GM19328 (cell line): ENCODE data around the gene SPON1.
"Not testable (repeated sequence)": the region's sequence is repeated elsewhere in the genome, so short reads cannot be mapped to it uniquely, and the experiment has no call there.

Experiments
- ATAC-seq: cut with Tn5 transposase; IDR thresholded peaks from one replicate; pipeline ENCODE4 v1.9.1; 2021; ENCODE audit warnings: mild to moderate bottlenecking, moderate library complexity; ENCODE audit not compliant: unreplicated experiment

Gene SPON1

GRCh38 chr11:13972944-13973343 is 10.4 kb downstream of the SPON1 start:
- ATAC-seq: no peak

GRCh38 chr11:13974631-13975030 is 12.1 kb downstream of the SPON1 start:
- no peak for ATAC-seq

GRCh38 chr11:13983081-13983751 is 20.7 kb downstream of the SPON1 start:
- ATAC-seq: no peak

- ATAC-seq: no peak
Observed at GRCh38 chr11:13984616-13985450, 22.3 kb downstream of the SPON1 start.

GRCh38 chr11:13986695-13987094 is 24.2 kb downstream of the SPON1 start:
- ATAC-seq: not testable (repeated sequence)

GRCh38 chr11:13992158-13992856 is 29.8 kb downstream of the SPON1 start:
- not testable (repeated sequence) for ATAC-seq

GRCh38 chr11:13993096-13993765 is 30.7 kb downstream of the SPON1 start:
- no peak for ATAC-seq

GRCh38 chr11:13997881-13998280 is 35.4 kb downstream of the SPON1 start:
- no peak for ATAC-seq

GRCh38 chr11:13999704-14000103 is 37.2 kb downstream of the SPON1 start:
- ATAC-seq: no peak

GRCh38 chr11:14001597-14001996 is 39.1 kb downstream of the SPON1 start:
- no peak for ATAC-seq

- ATAC-seq: no peak
Observed at GRCh38 chr11:14007566-14007965, 45.0 kb downstream of the SPON1 start.

GRCh38 chr11:14010665-14011064 is 48.1 kb downstream of the SPON1 start:
- ATAC-seq: no peak

- ATAC-seq: no peak
Observed at GRCh38 chr11:14012846-14013245, 50.3 kb downstream of the SPON1 start.

GRCh38 chr11:14015711-14016110 is 53.2 kb downstream of the SPON1 start:
- ATAC-seq: no peak

GRCh38 chr11:14018441-14018840 is 55.9 kb downstream of the SPON1 start:
- ATAC-seq: no peak

GRCh38 chr11:14021738-14022137 is 59.2 kb downstream of the SPON1 start:
- no peak for ATAC-seq

GRCh38 chr11:14022251-14022650 is 59.7 kb downstream of the SPON1 start:
- ATAC-seq: no peak

- ATAC-seq: no peak
Observed at GRCh38 chr11:14022821-14023220, 60.3 kb downstream of the SPON1 start.

- no peak for ATAC-seq
Observed at GRCh38 chr11:14026961-14027360, 64.4 kb downstream of the SPON1 start.

GRCh38 chr11:14027525-14027924 is 65.0 kb downstream of the SPON1 start:
- no peak for ATAC-seq

- no peak for ATAC-seq
Observed at GRCh38 chr11:14029440-14029839, 66.9 kb downstream of the SPON1 start.
